Fibroblast of lung (primary cell): Measurements from ENCODE around the gene APOB. TPM values are rescaled to one million over a fixed set of nuclear protein-coding genes. Genes with fewer than 3 reads are reported as not detected.

Experiments
- DNase-seq, 2 donors: peaks; one replicate each; pipeline versions ENCODE4 v3.0.0 to v3.0.0-alpha.2; 2010; ENCODE audit warnings: low read depth in 2 of 2
- H2AFZ ChIP-seq: 2 replicates; pipeline ENCODE4 v1.5.1; 2012; ENCODE audit warnings: low read length, control low read depth, inconsistent platforms
- H3K27ac ChIP-seq: 2 replicates; pipeline ENCODE4 v1.5.1; 2011; ENCODE audit warnings: low read length, control low read depth; ENCODE audit not compliant: insufficient read depth
- H3K27me3 ChIP-seq: 2 replicates; pipeline ENCODE4 v1.5.1; 2011; ENCODE audit warnings: mild to moderate bottlenecking, low read length; ENCODE audit not compliant: control insufficient read depth, insufficient read depth
- H3K36me3 ChIP-seq: 2 replicates; pipeline ENCODE4 v1.5.1; 2011; ENCODE audit warnings: low read length; ENCODE audit not compliant: control insufficient read depth, insufficient read depth
- H3K4me1 ChIP-seq: 2 replicates; pipeline ENCODE4 v1.5.1; 2011; ENCODE audit warnings: low read length; ENCODE audit not compliant: control insufficient read depth, insufficient read depth; ENCODE audit errors: extremely low read depth
- H3K4me2 ChIP-seq: 2 replicates; pipeline ENCODE4 v1.5.1; 2011; ENCODE audit warnings: low read length, control low read depth; ENCODE audit not compliant: insufficient read depth; ENCODE audit errors: extremely low read depth
- H3K4me3 ChIP-seq, 4 experiments: fragments of 200-600 bp in 1 of 4; sonication (generic) in 1 of 4; replicated peaks in 1 of 4; 2 replicates each; pipeline ENCODE4 v1.5.1; 2011 to 2016; ENCODE audit warnings: low read length in 4 of 4, low read depth in 3 of 4, mild to moderate bottlenecking in 3 of 4, control low read depth in 2 of 4, inconsistent platforms in 1 of 4, mixed read lengths in 1 of 4; ENCODE audit not compliant: insufficient read depth in 1 of 4; ENCODE audit errors: control extremely low read depth in 1 of 4
- H3K79me2 ChIP-seq: 2 replicates; pipeline ENCODE4 v1.5.1; 2012; ENCODE audit warnings: mild to moderate bottlenecking, low read length, inconsistent platforms; ENCODE audit not compliant: control insufficient read depth, insufficient read depth
- H3K9ac ChIP-seq: 2 replicates; pipeline ENCODE4 v1.5.1; 2011; ENCODE audit warnings: mild to moderate bottlenecking, low read length, control low read depth; ENCODE audit not compliant: insufficient read depth
- H3K9me3 ChIP-seq: 2 replicates; pipeline ENCODE4 v1.5.1; 2012; ENCODE audit warnings: low read depth, low read length; ENCODE audit not compliant: control insufficient read depth, insufficient read depth
- H4K20me1 ChIP-seq: 2 replicates; pipeline ENCODE4 v1.5.1; 2011; ENCODE audit warnings: low read length; ENCODE audit not compliant: control insufficient read depth, insufficient read depth; ENCODE audit errors: extremely low read depth
- EZH2 ChIP-seq: IDR thresholded peaks from 2 replicates; pipeline ENCODE4 v1.5.1; 2012; ENCODE audit warnings: low read length, control low read depth, mild to moderate bottlenecking; ENCODE audit errors: missing control alignments
- polyA plus RNA-seq, 2 donors: library from polyadenylated mRNA; depleted of rRNA in 1 of 2; stranded (reverse) in 1 of 2; unstranded in 1 of 2; fragments of >200 nt; gene quantifications; 2 replicates each; pipeline ENCODE4 v1.2.1, GENCODE V29; 2011 to 2012; ENCODE audit warnings: missing spikeins in 1 of 2
- total RNA-seq: library from RNA; depleted of rRNA; stranded (reverse); fragments of >200 nt; gene quantifications from 2 replicates; pipeline ENCODE4 v1.2.1, GENCODE V29; 2014
- TF ChIP-seq, protein P1 (sequence below), 2 donors: IDR thresholded peaks in 1 of 2; conservative IDR thresholded peaks in 1 of 2; 1 replicate in 1 of 2; 2 replicates in 1 of 2; pipeline ENCODE4 v1.5.1; 2011 to 2012; ENCODE audit warnings: low read length in 2 of 2, control low read depth in 1 of 2, inconsistent platforms in 1 of 2, low read depth in 1 of 2, mild to moderate bottlenecking in 1 of 2

The APOB gene
- total and polyA plus RNA-seq, 2 donors (not counting 1 experiment from before 2014, with no cell fraction given): under 0.01 TPM; not detected in 1

DNA sequence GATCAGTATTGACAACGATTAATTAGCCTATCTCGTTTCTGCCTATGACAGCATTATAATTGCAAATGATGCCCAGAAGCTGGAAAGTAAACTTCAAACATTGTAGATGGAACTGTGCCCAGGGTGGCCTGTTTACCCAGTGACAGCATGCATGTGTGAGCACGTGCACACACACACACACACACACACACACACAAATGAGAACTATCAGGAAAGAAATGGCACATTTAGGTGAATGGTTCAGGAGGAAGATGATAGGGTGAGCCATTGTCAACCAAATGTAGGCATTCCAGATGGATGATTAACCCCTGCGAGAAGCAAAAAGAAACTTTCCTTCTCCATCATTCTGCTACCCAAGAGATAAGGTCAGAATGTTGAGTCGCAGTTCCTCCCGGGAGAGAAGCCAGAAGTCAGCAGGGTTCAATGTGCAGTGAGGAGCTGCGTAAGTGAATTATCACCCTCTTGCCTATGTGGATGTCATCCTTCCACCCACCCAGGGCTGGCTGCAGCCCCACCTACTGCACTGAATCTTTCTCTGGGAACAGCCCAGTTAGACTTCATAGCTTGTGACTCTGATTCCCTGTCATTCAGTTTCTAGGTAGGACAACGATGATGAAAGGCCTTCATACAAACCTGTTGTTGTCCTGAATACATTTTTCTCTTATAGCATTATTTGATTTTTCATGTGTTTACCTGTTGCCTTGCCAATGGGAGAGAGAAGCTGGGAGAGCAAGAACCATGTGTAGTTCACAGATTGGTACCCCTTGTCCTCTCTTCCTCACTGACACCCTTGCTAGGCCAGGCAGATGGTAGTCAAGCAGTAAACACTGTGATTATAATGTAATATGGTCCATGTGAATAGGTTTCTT, 3.5 kb upstream of the APOB start:
- no peaks in the 10 kb centered on the region for H3K4me1 ChIP-seq
- peak in 1 of 2 donors; percentile 31 for DNase-seq
- H3K27ac ChIP-seq: no peak overlapping the region
- no peak overlapping the region for H3K4me2 ChIP-seq
- no peak overlapping the region for H2AFZ ChIP-seq
- no peaks in the 10 kb centered on the region for H3K36me3 ChIP-seq
- no peaks in the 10 kb centered on the region for H3K9me3 ChIP-seq
- no peaks in the 10 kb centered on the region for H4K20me1 ChIP-seq
- H3K4me3 ChIP-seq: no peak overlapping the region
- TF ChIP-seq, protein P1, sequence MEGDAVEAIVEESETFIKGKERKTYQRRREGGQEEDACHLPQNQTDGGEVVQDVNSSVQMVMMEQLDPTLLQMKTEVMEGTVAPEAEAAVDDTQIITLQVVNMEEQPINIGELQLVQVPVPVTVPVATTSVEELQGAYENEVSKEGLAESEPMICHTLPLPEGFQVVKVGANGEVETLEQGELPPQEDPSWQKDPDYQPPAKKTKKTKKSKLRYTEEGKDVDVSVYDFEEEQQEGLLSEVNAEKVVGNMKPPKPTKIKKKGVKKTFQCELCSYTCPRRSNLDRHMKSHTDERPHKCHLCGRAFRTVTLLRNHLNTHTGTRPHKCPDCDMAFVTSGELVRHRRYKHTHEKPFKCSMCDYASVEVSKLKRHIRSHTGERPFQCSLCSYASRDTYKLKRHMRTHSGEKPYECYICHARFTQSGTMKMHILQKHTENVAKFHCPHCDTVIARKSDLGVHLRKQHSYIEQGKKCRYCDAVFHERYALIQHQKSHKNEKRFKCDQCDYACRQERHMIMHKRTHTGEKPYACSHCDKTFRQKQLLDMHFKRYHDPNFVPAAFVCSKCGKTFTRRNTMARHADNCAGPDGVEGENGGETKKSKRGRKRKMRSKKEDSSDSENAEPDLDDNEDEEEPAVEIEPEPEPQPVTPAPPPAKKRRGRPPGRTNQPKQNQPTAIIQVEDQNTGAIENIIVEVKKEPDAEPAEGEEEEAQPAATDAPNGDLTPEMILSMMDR (conservative IDR thresholded peaks at IDR 0.05 in 1 of 2, IDR thresholded peaks at IDR 0.05 in 1 of 2; ENCODE audit: low read depth in 1 of 2, low read length in 2 of 2): no peak
- no peak for TF ChIP-seq EZH2
- no peaks in the 10 kb centered on the region for H3K27me3 ChIP-seq
- no peaks in the 10 kb centered on the region for H3K79me2 ChIP-seq
- no peak overlapping the region for H3K9ac ChIP-seq

DNA sequence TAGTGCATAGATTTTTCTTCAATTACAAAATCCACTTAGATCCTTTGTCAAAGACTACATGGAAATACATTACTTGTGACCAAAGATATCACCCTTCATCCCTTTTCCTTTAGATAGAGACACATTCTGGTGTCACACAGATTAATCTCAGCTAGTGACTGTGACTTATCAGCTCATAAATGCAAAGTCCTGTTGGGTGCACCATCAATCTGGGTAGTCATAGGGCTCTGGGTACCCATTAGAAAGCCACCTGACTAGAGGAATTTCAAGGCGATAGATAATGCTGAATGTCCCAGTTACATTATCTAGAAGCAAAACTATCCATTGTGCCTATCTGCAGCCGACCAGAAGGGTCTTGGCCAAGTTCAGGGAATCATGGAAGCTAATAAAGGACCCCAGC, 2.6 kb upstream of the APOB start:
- Histone ChIP-seq H3K27me3 (no peaks in the 10 kb centered on the region), H3K27ac (no peak overlapping the region), H3K4me1 (no peaks in the 10 kb centered on the region), H3K36me3 (no peaks in the 10 kb centered on the region), H4K20me1 (no peaks in the 10 kb centered on the region), H3K4me2 (no peak overlapping the region), H3K4me3 (no peak overlapping the region), H3K9ac (no peak overlapping the region), H3K79me2 (no peaks in the 10 kb centered on the region), H2AFZ (no peak overlapping the region), H3K9me3 (no peaks in the 10 kb centered on the region)
- TF ChIP-seq, protein P1 (conservative IDR thresholded peaks at IDR 0.05 in 1 of 2, IDR thresholded peaks at IDR 0.05 in 1 of 2; ENCODE audit: low read depth in 1 of 2, low read length in 2 of 2): no peak
- TF ChIP-seq EZH2: no peak
- DNase-seq: no peak

DNA sequence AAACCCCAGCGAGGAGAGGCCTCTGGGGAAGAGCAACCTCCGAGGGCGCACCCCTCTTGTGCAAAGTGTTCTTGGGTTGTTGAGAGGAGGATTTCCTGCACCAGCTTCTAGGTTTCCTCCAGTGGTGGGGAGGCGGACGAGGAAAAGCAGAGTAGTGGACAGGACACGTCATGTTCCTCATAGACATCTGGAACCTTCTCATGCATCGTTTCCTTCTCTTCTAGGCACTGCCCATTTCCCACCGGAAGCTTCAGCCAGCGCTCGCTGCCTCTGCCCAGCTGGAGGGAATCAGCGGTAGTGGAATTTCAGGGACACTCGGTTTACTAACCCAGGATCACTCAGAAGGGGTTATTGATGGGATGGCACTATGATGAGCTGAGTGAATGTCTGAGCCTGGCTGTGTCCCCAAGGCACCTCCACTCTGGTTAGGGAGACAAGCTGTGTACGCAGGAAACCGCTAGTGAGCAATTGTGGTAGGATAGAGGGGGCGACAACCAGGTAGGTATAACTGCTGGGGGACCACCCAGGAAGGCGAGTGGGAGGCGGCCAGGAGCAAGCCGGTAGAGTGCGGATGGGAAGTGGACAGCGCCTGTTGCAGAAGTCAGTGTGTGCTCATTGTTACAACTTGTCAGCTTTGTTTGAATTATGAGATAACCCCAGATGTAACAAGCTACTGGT, 960 bp upstream of the APOB start:
- Histone ChIP-seq H3K4me1 (no peaks in the 10 kb centered on the region), H3K27me3 (no peaks in the 10 kb centered on the region), H4K20me1 (no peaks in the 10 kb centered on the region), H3K36me3 (no peaks in the 10 kb centered on the region), H3K79me2 (no peaks in the 10 kb centered on the region), H3K27ac (no peak overlapping the region), H3K4me2 (no peak overlapping the region), H3K4me3 (no peak overlapping the region), H3K9me3 (no peaks in the 10 kb centered on the region), H3K9ac (no peak overlapping the region), H2AFZ (no peak overlapping the region)
- TF ChIP-seq EZH2: no peak
- TF ChIP-seq, protein P1 (conservative IDR thresholded peaks at IDR 0.05 in 1 of 2, IDR thresholded peaks at IDR 0.05 in 1 of 2; ENCODE audit: low read depth in 1 of 2, low read length in 2 of 2): no peak
- DNase-seq: no peak
